SK-N-SH (cell line): ENCODE measurements around the gene ANKS1B. TPM values are rescaled to one million over a fixed set of nuclear protein-coding genes. Genes with fewer than 3 reads are reported as not detected.

Experiments
- CTCF ChIA-PET: fragments of 300-600, 350-600 bp; formaldehyde crosslinking; extraction: SDS; loops from one replicate; lab custom pipeline; 2021; lab: Yijun Ruan, JAX
- POLR2A ChIA-PET: fragments of 350-600 bp; sonication (Branson Sonifier 250); formaldehyde crosslinking; extraction: SDS; loops from one replicate; lab custom pipeline; 2020; ENCODE audit warnings: antibody characterized with exemption, inconsistent platforms; lab: Yijun Ruan, JAX
- DNase-seq: peaks from one replicate; pipeline ENCODE4 v3.0.0; 2012
- H2AFZ ChIP-seq: fragments of 200-600 bp; sonication (generic); 2 replicates; pipeline ENCODE4 v1.8.1; 2016; ENCODE audit warnings: antibody characterized with exemption, mild to moderate bottlenecking, low read depth
- H3F3A ChIP-seq: fragments of 200-600 bp; sonication (generic); replicated peaks from 2 replicates; pipeline ENCODE3; 2016; ENCODE audit warnings: antibody characterized with exemption, mild to moderate bottlenecking; ENCODE audit not compliant: insufficient read depth
- H3K27ac ChIP-seq, 2 experiments: fragments of 200-500 bp in 1 of 2; fragments of 200-600 bp in 1 of 2; sonication (Bioruptor generic) in 1 of 2; sonication (generic), shearing (Covaris generic) in 1 of 2; 2 replicates each; pipeline versions ENCODE4 v1.5.1 to v1.6.1; 2014 to 2016; ENCODE audit warnings: low read depth in 2 of 2, inconsistent platforms in 1 of 2, low read length in 1 of 2, mild to moderate bottlenecking in 1 of 2, mixed read lengths in 1 of 2
- H3K27me3 ChIP-seq: fragments of 200-600 bp; sonication (generic), shearing (Covaris generic); 2 replicates; pipeline ENCODE4 v1.6.1; 2016; ENCODE audit warnings: mixed run types; ENCODE audit not compliant: insufficient read depth
- H3K36me3 ChIP-seq, 2 experiments: fragments of 200-500 bp in 1 of 2; fragments of 200-600 bp in 1 of 2; sonication (Bioruptor generic) in 1 of 2; sonication (generic) in 1 of 2; replicated peaks in 1 of 2; 2 replicates each; pipeline versions ENCODE3 to v1.5.1; 2014 to 2016; ENCODE audit warnings: low read length in 1 of 2, mild to moderate bottlenecking in 1 of 2; ENCODE audit not compliant: insufficient read depth in 2 of 2, control insufficient read depth in 1 of 2
- H3K4me1 ChIP-seq, 2 experiments: fragments of 200-500 bp in 1 of 2; fragments of 200-600 bp in 1 of 2; sonication (Bioruptor generic) in 1 of 2; sonication (generic), shearing (Covaris generic) in 1 of 2; 2 replicates each; pipeline versions ENCODE4 v1.5.1 to v1.6.1; 2014 to 2016; ENCODE audit warnings: low read depth in 1 of 2, low read length in 1 of 2, mixed run types in 1 of 2; ENCODE audit not compliant: insufficient read depth in 2 of 2, control insufficient read depth in 1 of 2
- H3K4me2 ChIP-seq: fragments of 200-600 bp; sonication (generic), shearing (Covaris generic); 2 replicates; pipeline ENCODE4 v1.6.1; 2017; ENCODE audit warnings: mixed run types
- H3K4me3 ChIP-seq, 2 experiments: fragments of 200-500 bp in 1 of 2; fragments of 200-600 bp in 1 of 2; sonication (Bioruptor generic) in 1 of 2; sonication (generic), shearing (Covaris generic) in 1 of 2; 2 replicates each; pipeline versions ENCODE4 v1.5.1 to v1.8.1; 2014 to 2016; ENCODE audit warnings: low read depth in 2 of 2, inconsistent platforms in 1 of 2, low read length in 1 of 2, mild to moderate bottlenecking in 1 of 2, mixed read lengths in 1 of 2, moderate library complexity in 1 of 2
- H3K79me2 ChIP-seq: fragments of 200-600 bp; sonication (generic); 2 replicates; pipeline ENCODE4 v1.8.1; 2017; ENCODE audit warnings: mild to moderate bottlenecking; ENCODE audit not compliant: insufficient read depth
- H3K9ac ChIP-seq: fragments of 200-600 bp; sonication (generic); 2 replicates; pipeline ENCODE4 v1.6.1; 2017; ENCODE audit warnings: mixed run types
- H3K9me2 ChIP-seq: fragments of 200-600 bp; sonication (generic); 2 replicates; pipeline ENCODE4 v1.6.1; 2017; ENCODE audit warnings: mixed run types
- H3K9me3 ChIP-seq: fragments of 200-600 bp; sonication (generic); 2 replicates; pipeline ENCODE4 v1.6.1; 2017; ENCODE audit warnings: mixed run types, mild to moderate bottlenecking, moderate library complexity
- H4K20me1 ChIP-seq: fragments of 200-600 bp; sonication (generic); 2 replicates; pipeline ENCODE4 v1.6.1; 2017; ENCODE audit warnings: mild to moderate bottlenecking, mixed run types; ENCODE audit not compliant: insufficient read depth
- EZH2phosphoT487 ChIP-seq: fragments of 200-600 bp; sonication (generic); IDR thresholded peaks from 2 replicates; pipeline ENCODE4 v1.6.1; 2017; ENCODE audit warnings: low read depth, mixed run types, mild to moderate bottlenecking, antibody characterized with exemption, moderate library complexity, borderline replicate concordance
- FOSL2 ChIP-seq: IDR thresholded peaks from 2 replicates; pipeline ENCODE4 v1.4.0; 2012; ENCODE audit warnings: low read depth, mild to moderate bottlenecking, moderate library complexity, borderline replicate concordance
- FOXJ3 ChIP-seq: sonication (generic); formaldehyde crosslinking; IDR thresholded peaks from 2 replicates; pipeline ENCODE4 v1.5.1; 2020; ENCODE audit warnings: mild to moderate bottlenecking, missing genetic modification reagents
- MEF2A ChIP-seq: IDR thresholded peaks from 2 replicates; pipeline ENCODE4 v1.4.0; 2012; ENCODE audit warnings: low read depth, borderline replicate concordance
- POLR2AphosphoS5 ChIP-seq: IDR thresholded peaks from 2 replicates; pipeline ENCODE4 v1.6.1; 2012; ENCODE audit warnings: low read depth, low read length
- RCOR1 ChIP-seq: fragments of 150-350 bp; IDR thresholded peaks from 2 replicates; pipeline ENCODE4 v1.6.1; 2017; ENCODE audit warnings: antibody characterized with exemption, low read length
- SIN3A ChIP-seq: IDR thresholded peaks from 2 replicates; pipeline ENCODE4 v1.6.1; 2012; ENCODE audit warnings: low read depth, mild to moderate bottlenecking, low read length, moderate library complexity, borderline replicate concordance
- TAF1 ChIP-seq: IDR thresholded peaks from 2 replicates; pipeline ENCODE4 v1.6.1; 2012; ENCODE audit warnings: low read depth, mild to moderate bottlenecking, low read length, moderate library complexity, borderline replicate concordance
- TCF12 ChIP-seq: IDR thresholded peaks from 2 replicates; pipeline ENCODE4 v1.4.0; 2012
- WGBS: methylation state at CpG from one replicate; pipeline ENCODE4 v1.1.6; 2017; ENCODE audit warnings: low lambda C conversion rate; 5-methylcytosine and 5-hydroxymethylcytosine counted together
- polyA plus RNA-seq, 3 experiments: library from polyadenylated mRNA; depleted of rRNA; stranded (reverse); fragments of >200 nt; gene quantifications; 2 replicates each; pipeline ENCODE4 v1.2.3, GENCODE V29; 2012
- TF ChIP-seq, protein P1 (sequence below): IDR thresholded peaks from 2 replicates; pipeline ENCODE4 v1.4.0; 2012; ENCODE audit warnings: low read depth, borderline replicate concordance
- TF ChIP-seq, protein P2 (sequence below): IDR thresholded peaks from 2 replicates; pipeline ENCODE4; 2012
- TF ChIP-seq, protein P3 (sequence below): fragments of 150-350 bp; IDR thresholded peaks from 2 replicates; pipeline ENCODE4 v1.6.1; 2016; ENCODE audit warnings: mild to moderate bottlenecking, low read depth, low read length
- TF ChIP-seq, protein P4 (sequence below): fragments of 150-350 bp; IDR thresholded peaks from 2 replicates; pipeline ENCODE4 v1.6.1; 2017; ENCODE audit warnings: antibody characterized with exemption, low read length, low read depth, borderline replicate concordance

Gene ANKS1B
- polyA plus RNA-seq, 1 of the 3 experiments (the other 2 are of a cell fraction), result 1.8 TPM

DNA sequence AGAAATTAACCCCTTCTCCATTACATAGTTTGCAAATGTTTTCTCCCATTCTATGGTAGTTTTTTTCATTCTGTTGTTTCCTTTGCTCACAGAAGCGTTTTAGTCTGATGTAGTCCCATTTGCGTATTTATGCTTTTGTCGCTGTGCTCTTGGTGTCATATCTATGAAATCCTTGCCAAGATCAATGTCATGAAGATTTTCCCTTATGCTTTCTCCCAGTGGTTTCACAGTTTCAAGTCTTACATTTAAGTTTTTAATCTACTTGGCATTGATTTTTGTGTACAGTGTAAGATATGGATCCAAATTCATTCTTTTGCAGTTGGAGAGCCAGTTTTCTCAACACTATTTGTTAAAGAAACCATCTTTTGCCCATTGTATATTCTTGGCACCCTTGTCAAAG, 982.0 kb downstream of the ANKS1B start:
- H3K9me3 ChIP-seq, result no peaks in the 10 kb centered on the region
- H3K4me3 ChIP-seq, result no peak overlapping the region
- WGBS, result 73% methylated on average over 3 of the region's 3 CpGs
- no peak overlapping the region for H3K4me2 ChIP-seq
- ChIA-PET CTCF (interaction anchor here (0.9 kb wide), 1 partner anchor 304 kb away, joined by 4 read pairs; no protein-coding TSS in a partner anchor), POLR2A (no interaction called here)
- H3K9me2 ChIP-seq, result no peaks in the 10 kb centered on the region
- H3F3A ChIP-seq, result no peaks in the 10 kb centered on the region
- no peak overlapping the region for H2AFZ ChIP-seq
- no peak for DNase-seq
- TF ChIP-seq FOXJ3 (CRISPR knock-in tag), result no peak
- TF ChIP-seq, protein P1, sequence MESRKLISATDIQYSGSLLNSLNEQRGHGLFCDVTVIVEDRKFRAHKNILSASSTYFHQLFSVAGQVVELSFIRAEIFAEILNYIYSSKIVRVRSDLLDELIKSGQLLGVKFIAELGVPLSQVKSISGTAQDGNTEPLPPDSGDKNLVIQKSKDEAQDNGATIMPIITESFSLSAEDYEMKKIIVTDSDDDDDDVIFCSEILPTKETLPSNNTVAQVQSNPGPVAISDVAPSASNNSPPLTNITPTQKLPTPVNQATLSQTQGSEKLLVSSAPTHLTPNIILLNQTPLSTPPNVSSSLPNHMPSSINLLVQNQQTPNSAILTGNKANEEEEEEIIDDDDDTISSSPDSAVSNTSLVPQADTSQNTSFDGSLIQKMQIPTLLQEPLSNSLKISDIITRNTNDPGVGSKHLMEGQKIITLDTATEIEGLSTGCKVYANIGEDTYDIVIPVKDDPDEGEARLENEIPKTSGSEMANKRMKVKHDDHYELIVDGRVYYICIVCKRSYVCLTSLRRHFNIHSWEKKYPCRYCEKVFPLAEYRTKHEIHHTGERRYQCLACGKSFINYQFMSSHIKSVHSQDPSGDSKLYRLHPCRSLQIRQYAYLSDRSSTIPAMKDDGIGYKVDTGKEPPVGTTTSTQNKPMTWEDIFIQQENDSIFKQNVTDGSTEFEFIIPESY, result no peak
- TF ChIP-seq SIN3A, result no peak
- TF ChIP-seq POLR2AphosphoS5, result no peak
- TF ChIP-seq, protein P2, sequence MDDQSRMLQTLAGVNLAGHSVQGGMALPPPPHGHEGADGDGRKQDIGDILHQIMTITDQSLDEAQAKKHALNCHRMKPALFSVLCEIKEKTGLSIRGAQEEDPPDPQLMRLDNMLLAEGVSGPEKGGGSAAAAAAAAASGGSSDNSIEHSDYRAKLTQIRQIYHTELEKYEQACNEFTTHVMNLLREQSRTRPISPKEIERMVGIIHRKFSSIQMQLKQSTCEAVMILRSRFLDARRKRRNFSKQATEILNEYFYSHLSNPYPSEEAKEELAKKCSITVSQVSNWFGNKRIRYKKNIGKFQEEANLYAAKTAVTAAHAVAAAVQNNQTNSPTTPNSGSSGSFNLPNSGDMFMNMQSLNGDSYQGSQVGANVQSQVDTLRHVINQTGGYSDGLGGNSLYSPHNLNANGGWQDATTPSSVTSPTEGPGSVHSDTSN, result no peak
- TF ChIP-seq TAF1, result no peak
- H3K9ac ChIP-seq, result no peak overlapping the region
- H3K27ac ChIP-seq, result no peak overlapping the region
- no peaks in the 10 kb centered on the region for H3K79me2 ChIP-seq
- no peaks in the 10 kb centered on the region for H4K20me1 ChIP-seq
- no peaks in the 10 kb centered on the region for H3K27me3 ChIP-seq
- no peaks in the 10 kb centered on the region for H3K36me3 ChIP-seq
- H3K4me1 ChIP-seq, result no peaks in the 10 kb centered on the region; a peak in 1 of 4 replicates

DNA sequence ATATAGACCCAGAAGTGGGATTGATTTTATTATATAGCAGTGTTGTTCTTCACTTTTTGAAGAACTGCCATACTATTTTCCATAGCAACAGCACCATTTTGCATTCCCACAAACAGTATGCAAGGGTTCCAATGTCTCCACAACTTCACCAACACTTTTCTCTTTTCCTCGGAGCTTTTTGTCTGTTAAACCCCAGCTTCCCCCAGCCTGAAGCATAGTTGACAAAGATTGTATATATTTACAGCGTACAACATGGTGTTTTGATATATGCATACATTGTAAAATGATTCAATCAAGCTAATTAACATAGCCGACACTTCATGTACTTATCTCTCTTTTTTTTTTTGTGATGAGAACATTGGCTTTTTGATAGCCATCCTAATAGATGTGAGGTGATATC, 982.6 kb downstream of the ANKS1B start:
- Histone ChIP-seq H3K4me2 (no peak overlapping the region), H3K9ac (no peak overlapping the region), H3K4me1 (no peaks in the 10 kb centered on the region; a peak in 1 of 4 replicates), H3F3A (no peaks in the 10 kb centered on the region), H2AFZ (no peak overlapping the region), H3K4me3 (no peak overlapping the region), H4K20me1 (no peaks in the 10 kb centered on the region), H3K27ac (no peak overlapping the region), H3K9me2 (no peaks in the 10 kb centered on the region), H3K9me3 (no peaks in the 10 kb centered on the region), H3K79me2 (no peaks in the 10 kb centered on the region), H3K36me3 (no peaks in the 10 kb centered on the region), H3K27me3 (no peaks in the 10 kb centered on the region)
- no peak for TF ChIP-seq TCF12
- TF ChIP-seq, protein P3, sequence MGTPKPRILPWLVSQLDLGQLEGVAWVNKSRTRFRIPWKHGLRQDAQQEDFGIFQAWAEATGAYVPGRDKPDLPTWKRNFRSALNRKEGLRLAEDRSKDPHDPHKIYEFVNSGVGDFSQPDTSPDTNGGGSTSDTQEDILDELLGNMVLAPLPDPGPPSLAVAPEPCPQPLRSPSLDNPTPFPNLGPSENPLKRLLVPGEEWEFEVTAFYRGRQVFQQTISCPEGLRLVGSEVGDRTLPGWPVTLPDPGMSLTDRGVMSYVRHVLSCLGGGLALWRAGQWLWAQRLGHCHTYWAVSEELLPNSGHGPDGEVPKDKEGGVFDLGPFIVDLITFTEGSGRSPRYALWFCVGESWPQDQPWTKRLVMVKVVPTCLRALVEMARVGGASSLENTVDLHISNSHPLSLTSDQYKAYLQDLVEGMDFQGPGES, result no peak
- TF ChIP-seq FOSL2, result no peak
- TF ChIP-seq EZH2phosphoT487, result no peak
- no peak for TF ChIP-seq TAF1
- TF ChIP-seq, protein P4, sequence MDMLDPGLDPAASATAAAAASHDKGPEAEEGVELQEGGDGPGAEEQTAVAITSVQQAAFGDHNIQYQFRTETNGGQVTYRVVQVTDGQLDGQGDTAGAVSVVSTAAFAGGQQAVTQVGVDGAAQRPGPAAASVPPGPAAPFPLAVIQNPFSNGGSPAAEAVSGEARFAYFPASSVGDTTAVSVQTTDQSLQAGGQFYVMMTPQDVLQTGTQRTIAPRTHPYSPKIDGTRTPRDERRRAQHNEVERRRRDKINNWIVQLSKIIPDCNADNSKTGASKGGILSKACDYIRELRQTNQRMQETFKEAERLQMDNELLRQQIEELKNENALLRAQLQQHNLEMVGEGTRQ, result no peak
- TF ChIP-seq RCOR1, result no peak
- TF ChIP-seq MEF2A, result no peak
- ChIA-PET POLR2A (no interaction called here), CTCF (interaction anchor here (0.9 kb wide), 1 partner anchor 303 kb away, joined by 4 read pairs; no protein-coding TSS in a partner anchor)
- DNase-seq, result no peak
- 62% methylated on average over 3 of the region's 3 CpGs for WGBS
